Kidney epithelial cell (primary cell): ENCODE measurements around the gene CRYGN. TPM values are rescaled to one million over a fixed set of nuclear protein-coding genes. Genes with fewer than 3 reads are reported as not detected.

Experiments used
- DNase-seq: peaks from one replicate; pipeline ENCODE4 v3.0.0-alpha.2; 2010; ENCODE audit warnings: low read depth
- H3K27me3 ChIP-seq: 2 replicates; pipeline ENCODE4 v1.6.0; 2011; ENCODE audit warnings: low read length; ENCODE audit not compliant: control insufficient read depth, insufficient read depth
- H3K36me3 ChIP-seq: 2 replicates; pipeline ENCODE4 v1.5.1; 2011; ENCODE audit warnings: low read length; ENCODE audit not compliant: control insufficient read depth, insufficient read depth
- H3K4me3 ChIP-seq: 2 replicates; pipeline ENCODE4 v1.5.1; 2011; ENCODE audit warnings: low read depth, mild to moderate bottlenecking, control low read depth, low read length
- CTCF ChIP-seq: IDR thresholded peaks from 2 replicates; pipeline ENCODE4 v1.5.1; 2011; ENCODE audit warnings: mild to moderate bottlenecking, moderate library complexity, low read length, control low read depth, inconsistent platforms; ENCODE audit not compliant: insufficient read depth, poor library complexity, severe bottlenecking
- total RNA-seq: library from RNA; depleted of rRNA; stranded (reverse); fragments of >200 nt; gene quantifications from 2 replicates; pipeline ENCODE4 v1.2.3, GENCODE V29; 2015

The CRYGN gene
- total RNA-seq = 0.84 and 2.1 TPM in 2 replicates

GRCh38 chr7:151439855-151440798 lies at the start of gene CRYGN:
CRYGN (minus strand) TSS chr7:151440141; CDS start chr7:151439917, 224 bp downstream.
- no peaks in the 10 kb centered on the region for H3K36me3 ChIP-seq
- peak within 1 kb of the TSS; percentile 28 for H3K4me3 ChIP-seq
- no peak for TF ChIP-seq CTCF
- no peak for DNase-seq
- H3K27me3 ChIP-seq = peaks cover 17% of the 10 kb centered on the region

- Histone ChIP-seq H3K36me3 (peaks cover 2% of the 10 kb centered on the region), H3K4me3 (no peak overlapping the region), H3K27me3 (no peaks in the 10 kb centered on the region)
- no peak for TF ChIP-seq CTCF
- DNase-seq = no peak
Measured at GRCh38 chr7:151489498-151489897, 49.6 kb upstream of the CRYGN start.

GRCh38 chr7:151488096-151488495 lies 48.2 kb upstream of the CRYGN start:
- Histone ChIP-seq H3K4me3 (no peak overlapping the region), H3K36me3 (peaks cover 2% of the 10 kb centered on the region), H3K27me3 (no peaks in the 10 kb centered on the region)
- TF ChIP-seq CTCF = no peak
- no peak for DNase-seq

GRCh38 chr7:151487228-151487627 lies 47.3 kb upstream of the CRYGN start:
- Histone ChIP-seq H3K27me3 (no peaks in the 10 kb centered on the region), H3K4me3 (no peak overlapping the region), H3K36me3 (peaks cover 2% of the 10 kb centered on the region)
- DNase-seq = no peak
- TF ChIP-seq CTCF = no peak

- Histone ChIP-seq H3K27me3 (no peaks in the 10 kb centered on the region), H3K4me3 (no peak overlapping the region), H3K36me3 (peaks cover 2% of the 10 kb centered on the region)
- no peak for TF ChIP-seq CTCF
- DNase-seq = no peak
Measured at GRCh38 chr7:151486074-151486473, 46.1 kb upstream of the CRYGN start.
